ENCODE results near the gene FAM110D. TPM values are rescaled to one million over a fixed set of nuclear protein-coding genes. Genes with fewer than 3 reads are reported as not detected.
A peak's percentile ranks its signal among the peaks of the same experiment; 100 is the strongest.

Gene FAM110D
- polyA plus RNA-seq (ENCODE audit: insufficient read length in 10 of 10): 1 to 10 TPM in 1 of 10 donors, under 1 TPM in 9; 0.47 to 1.4 (median 0.75) TPM
- long read RNA-seq, donor 1: 0 reads
- long read RNA-seq, donor 2: 0 reads
- long read RNA-seq, donor 3: 0 reads
- long read RNA-seq, donor 4, partial matches to known transcripts: 0 of 1 reads
- long read RNA-seq, donor 4, other reads (novel, unspliced or antisense): 0 of 1 reads
- long read RNA-seq, donor 5, partial matches to known transcripts: 0 of 1 reads
- long read RNA-seq, donor 5, other reads (novel, unspliced or antisense): 0 of 1 reads
- long read RNA-seq, donor 6: 0 reads
- long read RNA-seq, donor 7, partial matches to known transcripts: 0 of 1 reads
- long read RNA-seq, donor 7, other reads (novel, unspliced or antisense): 0 of 1 reads
- long read RNA-seq, donor 8, partial matches to known transcripts: 0 of 1 reads
- long read RNA-seq, donor 8, other reads (novel, unspliced or antisense): 0 of 1 reads
- long read RNA-seq, donor 9: 0 reads

DNA sequence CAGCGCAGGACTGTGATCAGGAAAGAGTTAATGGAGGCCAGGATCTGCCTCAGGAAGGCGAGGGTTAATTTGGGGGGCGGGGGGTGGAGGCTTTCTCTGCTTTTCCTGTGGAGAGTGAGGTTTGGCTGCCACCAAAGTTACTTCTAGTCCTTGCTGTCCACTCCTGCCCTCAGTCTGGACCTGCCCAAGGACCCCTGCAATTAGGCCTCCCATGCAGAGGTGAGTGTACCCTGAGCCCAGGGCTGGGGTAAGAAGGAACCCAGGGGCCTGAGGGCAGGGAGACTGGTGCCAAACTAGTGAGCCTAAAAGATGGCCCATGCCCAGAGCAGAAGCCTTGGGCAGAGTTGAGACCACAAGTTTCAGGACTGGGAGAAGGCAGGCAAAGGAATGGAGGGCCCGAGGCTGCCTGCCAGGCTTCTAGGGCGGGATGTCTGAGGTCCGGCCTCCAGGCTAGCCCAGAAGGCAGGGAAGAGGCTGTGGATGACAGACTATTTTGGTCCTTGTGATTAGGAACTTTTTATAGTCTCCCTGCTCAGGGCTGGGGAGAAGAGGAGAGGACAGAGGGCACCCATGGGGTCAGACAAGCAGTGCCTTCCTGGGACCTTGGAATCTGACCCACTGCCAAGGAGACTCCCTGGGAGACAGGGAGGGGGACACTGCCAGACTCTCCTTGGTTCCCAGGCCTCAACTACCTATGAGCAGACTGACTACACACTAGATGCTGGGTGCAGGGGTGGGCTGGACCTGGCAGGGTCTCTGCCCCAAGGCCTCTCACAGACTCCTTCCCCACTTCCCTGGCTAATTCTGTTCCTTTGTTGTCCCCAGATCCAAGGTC, at the start of gene FAM110D:
TSS of gene FAM110D (plus strand) at position 172 of the 835 bp plus-strand sequence. CDS start 2,213 bp downstream, outside the sequence.
- DNase-seq: peak in 1 of 3 donors; percentile 39

DNA sequence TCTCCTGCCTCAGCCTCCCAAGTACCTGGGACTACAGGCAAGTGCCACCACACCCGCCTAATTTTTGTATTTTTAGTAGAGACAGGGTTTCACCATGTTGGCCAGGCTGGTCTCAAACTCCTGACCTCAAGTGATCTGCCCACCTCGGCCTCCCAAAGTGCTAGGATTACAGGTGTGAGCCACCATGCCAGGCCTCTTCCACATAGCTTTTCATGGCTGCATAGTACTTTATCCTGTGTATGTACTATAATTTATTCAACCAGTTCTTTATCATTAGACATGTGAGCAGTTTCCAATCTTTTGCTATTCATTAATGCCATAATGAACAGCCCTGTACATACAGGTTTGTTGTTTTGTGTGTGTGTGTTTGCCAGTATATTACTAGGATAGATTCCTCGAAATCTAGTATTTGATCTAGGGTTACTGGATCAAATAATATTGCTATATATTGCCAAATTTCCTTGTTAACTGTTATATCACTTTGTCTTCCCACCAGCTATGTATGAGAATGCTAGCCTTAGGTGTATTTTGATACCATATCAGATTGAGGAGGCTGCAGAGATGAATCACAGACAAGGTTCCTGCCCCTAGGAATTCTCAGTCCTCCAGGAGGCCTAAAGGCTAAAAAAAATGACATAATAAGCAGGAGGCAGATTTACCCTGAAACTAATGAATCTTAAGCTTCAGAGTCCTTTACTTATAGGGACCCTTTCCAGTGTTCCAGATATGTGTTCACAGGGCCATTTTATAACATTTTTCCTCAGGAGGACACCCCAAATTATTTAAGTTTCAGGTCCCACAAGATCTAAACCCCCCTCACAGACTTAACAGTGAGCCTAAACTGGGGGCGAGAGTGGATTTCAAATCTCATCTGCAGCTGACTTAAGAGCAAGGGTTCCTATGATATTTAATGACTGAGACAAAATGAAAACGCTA, 49.4 kb upstream of the FAM110D start:
- DNase-seq: no peak

DNA sequence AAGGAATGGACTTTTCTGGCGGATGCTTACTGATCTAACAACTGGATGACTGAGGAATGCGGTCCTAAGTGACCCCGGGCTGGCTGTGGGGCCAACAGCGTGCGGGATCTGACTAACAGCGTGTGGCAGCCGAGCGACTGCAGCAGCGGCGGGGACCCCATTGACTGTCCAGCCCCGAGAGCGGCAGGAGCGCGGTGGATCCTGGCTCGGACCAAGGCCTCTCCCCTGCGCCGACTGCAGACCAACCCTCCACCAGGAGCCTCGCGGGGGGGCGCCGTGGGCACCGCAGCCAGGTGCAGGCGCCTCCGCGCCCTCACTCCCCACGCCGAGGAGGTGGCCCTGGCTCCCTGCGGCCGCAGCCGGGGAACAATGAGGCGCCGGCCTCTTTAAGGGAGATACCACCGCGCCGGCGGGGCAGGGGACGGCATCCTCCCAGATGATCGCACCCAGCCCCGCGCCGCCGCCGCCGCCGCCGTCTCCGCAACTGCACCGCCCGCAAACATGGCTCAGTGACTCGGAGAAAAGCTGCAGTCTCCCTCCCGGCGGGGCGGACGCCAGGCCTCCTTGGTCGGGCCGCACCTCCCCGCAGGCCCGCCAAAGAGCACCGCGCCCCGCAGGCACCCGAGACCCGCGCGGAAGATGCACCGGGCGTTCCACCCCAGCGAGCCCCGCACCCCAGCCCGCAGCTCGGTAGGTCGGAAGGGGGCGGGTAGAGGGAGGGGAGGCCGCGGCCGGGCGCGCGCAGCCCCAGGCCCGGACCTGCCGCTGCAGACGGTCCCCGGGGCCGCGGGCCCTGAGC, 47.9 kb upstream of the FAM110D start:
- DNase-seq: peak; percentile 68 to 91 (median 69)

- peak; percentile 96 to 98 (median 98) for DNase-seq
Observed at GRCh38 chr1:26111530-26112406, 47.1 kb upstream of the FAM110D start, which contains the start of gene PDIK1L. Gene PDIK1L (plus strand): TSS chr1:26111824. CDS start chr1:26114309, 2,485 bp downstream.

GRCh38 chr1:26112407-26112775, 46.5 kb upstream of the FAM110D start:
- no peak for DNase-seq

DNA sequence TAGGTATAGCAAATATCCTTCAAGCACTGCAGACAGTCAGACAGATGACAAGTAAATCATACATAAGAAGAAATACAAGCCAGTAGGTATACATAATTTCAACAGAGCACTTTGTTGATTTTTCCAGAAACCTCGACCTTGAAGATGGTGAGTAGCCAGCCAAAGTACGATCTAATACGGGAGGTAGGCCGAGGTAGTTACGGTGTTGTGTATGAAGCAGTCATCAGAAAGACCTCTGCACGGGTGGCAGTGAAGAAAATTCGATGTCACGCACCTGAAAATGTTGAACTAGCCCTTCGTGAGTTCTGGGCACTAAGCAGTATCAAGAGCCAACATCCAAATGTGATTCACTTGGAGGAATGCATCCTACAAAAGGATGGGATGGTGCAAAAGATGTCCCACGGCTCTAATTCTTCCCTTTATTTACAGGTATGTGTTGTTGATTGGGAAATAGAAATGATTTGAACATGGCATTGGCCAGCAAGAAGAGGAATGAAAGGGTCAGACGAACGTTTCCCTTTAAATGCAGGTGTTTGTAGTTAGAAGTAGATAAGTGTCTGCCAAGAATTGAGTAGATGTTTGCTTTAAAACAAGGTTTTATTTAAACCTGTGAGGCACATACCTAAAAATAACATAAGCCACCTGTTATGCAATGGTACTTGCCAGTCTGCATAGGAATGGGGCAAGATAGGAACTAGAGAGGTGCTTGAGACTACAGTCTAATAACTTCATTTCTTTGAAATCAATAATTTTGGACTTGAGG, 44.5 kb upstream of the FAM110D start:
- no peak for DNase-seq

DNA sequence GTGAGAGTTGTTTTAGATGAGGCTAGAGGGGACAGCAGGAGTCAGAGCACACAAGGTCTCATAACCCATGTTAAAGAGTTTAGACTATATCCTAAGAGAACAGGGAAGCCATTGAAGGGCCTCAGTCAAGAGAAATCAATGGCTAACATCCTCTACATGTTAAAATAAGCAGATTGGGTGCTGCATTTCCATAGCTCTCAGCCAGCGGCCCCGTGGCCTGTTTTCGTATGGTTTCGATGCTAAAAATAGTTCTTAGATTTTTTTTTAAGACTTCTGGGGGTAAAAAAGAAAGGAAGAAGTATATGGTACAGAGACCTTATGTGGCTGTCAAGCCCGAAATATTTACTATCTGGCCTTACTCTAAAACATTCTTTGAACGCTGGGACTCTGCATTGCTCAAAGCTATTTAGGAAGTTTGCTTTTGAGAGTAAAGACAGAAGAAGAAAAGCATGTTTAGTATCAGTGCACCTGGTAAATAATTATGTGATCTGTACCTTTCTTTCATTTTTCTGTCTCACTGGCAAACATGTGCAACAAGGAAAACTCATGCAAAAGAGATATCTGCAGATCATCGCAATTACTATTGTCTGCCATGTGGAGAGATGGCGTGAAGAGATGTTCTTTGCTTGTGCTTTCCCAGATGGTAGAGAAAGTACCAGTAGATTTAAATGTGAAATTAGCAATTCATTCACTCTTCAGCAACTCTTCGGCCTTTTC, 38.8 kb upstream of the FAM110D start:
- no peak for DNase-seq

GRCh38 chr1:26121854-26122773, 36.8 kb upstream of the FAM110D start:
- DNase-seq: no peak

GRCh38 chr1:26122988-26123973, 35.6 kb upstream of the FAM110D start:
- DNase-seq: no peak

DNA sequence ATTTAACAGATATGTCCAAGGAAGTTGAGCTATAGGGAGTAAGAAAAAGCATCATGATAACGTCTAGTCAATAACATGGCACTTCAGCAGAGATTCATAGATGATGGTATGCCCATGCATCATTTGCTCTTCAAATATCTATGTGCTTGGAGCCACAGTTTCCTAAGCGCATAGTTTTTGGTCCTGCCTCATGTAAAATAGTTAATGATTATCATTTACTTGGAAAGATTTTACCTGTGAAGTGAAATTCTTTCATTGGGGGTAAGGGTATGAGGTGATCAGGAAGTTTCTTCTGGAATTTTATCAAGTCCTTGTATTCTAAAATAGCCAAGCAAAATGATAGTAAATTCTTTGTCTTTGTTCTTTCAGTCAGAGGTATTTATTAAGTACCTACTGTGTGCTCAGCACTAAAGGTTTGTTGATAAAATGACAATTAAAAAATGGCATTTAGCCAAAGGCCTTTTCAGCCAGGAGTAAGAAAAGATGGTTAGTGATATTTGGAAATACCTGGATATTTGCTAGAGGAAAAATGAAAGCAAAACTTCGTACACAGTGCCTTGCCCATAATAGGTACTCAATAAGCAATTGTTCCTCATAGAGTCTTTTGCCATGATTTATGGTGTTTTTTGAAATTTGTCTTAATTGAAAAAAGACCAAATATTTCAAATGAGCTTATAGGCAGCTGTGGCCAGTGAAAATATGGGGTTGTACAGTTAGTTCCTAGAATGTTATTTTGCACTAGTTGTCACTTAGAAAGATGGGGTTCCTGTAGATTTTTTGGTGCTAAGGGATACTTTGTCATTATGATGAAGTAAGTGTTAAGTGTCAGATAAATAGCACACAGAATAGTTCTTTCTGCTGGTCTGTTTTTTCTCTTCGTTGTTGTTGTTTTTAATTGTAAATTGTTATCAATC, 34.2 kb upstream of the FAM110D start:
- DNase-seq: no peak

DNA sequence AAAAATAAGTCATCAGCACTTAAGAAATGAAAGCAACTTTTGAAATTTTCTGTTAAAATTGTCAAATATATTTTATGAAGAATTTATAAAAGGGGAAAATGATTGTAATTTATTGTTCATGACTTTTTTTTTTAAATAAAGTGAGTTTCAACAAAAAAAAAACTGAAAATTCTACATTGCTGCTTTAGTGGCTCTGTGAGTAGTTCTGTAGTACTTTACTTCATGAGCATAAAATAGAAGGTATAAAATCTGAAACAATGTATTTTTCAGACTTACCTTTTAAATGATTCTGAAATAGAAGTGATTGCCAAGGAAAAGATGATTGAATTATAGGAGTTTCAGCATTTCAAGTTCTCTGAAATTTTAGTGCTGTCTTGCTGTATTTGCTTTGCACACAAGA, 33.5 kb upstream of the FAM110D start:
- no peak for DNase-seq

DNA sequence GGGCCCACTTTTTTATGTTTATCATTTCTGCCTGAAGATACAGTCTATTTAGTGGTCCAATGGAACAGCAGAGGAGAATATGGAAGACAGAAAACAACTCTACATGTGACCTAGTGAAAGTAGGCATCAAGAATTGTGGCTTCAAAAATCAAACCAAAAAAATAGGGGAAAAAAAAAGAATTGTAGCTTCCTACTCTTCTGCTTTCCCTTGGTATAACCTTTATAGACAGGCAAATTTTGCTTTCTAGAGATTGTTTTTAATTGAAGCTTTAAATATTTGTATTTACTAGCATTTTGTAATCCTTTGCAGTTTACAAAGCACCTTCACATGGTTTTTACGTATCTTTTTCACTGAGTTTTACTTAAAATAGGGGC, 32.9 kb upstream of the FAM110D start:
- no peak for DNase-seq

DNA sequence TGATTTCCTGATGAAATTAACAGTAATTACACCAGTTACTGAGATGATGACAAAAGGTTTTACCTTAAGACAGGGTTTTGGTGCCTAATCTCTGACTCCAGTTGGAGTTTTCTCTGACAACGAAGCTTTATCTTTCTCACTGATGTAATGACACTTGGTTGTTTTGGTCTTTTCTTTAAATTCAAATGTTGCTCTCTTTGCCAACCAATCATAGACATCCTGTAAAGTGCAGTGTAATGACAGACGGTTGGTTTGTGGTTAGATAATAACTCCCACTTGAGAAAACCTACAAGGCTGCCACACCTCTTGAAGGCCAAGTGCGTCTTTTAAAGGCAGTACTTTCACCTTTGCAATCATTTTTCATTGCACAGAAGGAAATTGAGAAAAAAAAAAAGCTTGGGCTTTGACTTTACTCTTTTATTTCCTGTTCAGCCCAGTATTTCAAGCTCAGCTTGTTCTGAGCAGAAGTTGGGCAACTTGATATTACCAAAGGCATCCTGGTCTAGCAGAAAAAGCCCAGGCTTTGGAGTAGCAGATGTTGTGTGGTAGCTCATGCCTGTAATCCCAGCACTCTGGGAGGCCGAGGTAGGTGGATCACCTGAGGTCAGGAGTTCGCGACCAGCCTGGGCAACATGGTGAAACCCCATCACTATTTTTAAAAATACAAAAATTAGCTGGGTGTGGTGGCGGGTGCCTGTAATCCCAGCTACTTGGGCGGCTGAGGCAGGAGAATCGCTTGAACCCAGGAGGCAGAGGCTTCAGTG, 32.4 kb upstream of the FAM110D start:
- DNase-seq: no peak

Data from muscle of back (tissue), 13 donors.